HepG2 (cell line): ENCODE data around the gene VAV2. TPM values are rescaled to one million over a fixed set of nuclear protein-coding genes. Genes with fewer than 3 reads are reported as not detected.

Experiments
- ATF1 ChIP-seq: IDR thresholded peaks from 2 replicates; pipeline ENCODE4 v1.6.1; 2016; ENCODE audit warnings: mild to moderate bottlenecking, control low read depth
- BCL3 ChIP-seq: sonication (generic); formaldehyde crosslinking; IDR thresholded peaks from 2 replicates; pipeline ENCODE4 v1.5.1; 2020; ENCODE audit warnings: mild to moderate bottlenecking, missing genetic modification reagents, moderate library complexity
- GLI4 ChIP-seq: sonication (generic); formaldehyde crosslinking; IDR thresholded peaks from 2 replicates; pipeline ENCODE4 v1.5.1; 2020; ENCODE audit warnings: missing genetic modification reagents, mild to moderate bottlenecking, moderate library complexity, borderline replicate concordance
- LCORL ChIP-seq, 2 experiments: fragments of 450-650 bp in 1 of 2; sonication (generic) in 1 of 2; formaldehyde crosslinking in 1 of 2; IDR thresholded peaks; 2 replicates each; pipeline versions ENCODE4 v1.5.0 to v1.6.1; 2017 to 2020; ENCODE audit warnings: antibody characterized with exemption in 1 of 2, missing genetic modification reagents in 1 of 2
- MAFG ChIP-seq: sonication (generic); formaldehyde crosslinking; IDR thresholded peaks from 2 replicates; pipeline ENCODE4 v1.5.1; 2020; ENCODE audit warnings: mild to moderate bottlenecking, missing genetic modification reagents
- ONECUT2 ChIP-seq: sonication (generic); formaldehyde crosslinking; IDR thresholded peaks from 2 replicates; pipeline ENCODE4 v1.4.0; 2020; ENCODE audit warnings: missing genetic modification reagents
- SAP130 ChIP-seq: IDR thresholded peaks from 2 replicates; pipeline ENCODE4 v1.6.1; 2016; ENCODE audit warnings: low read depth
- THAP7 ChIP-seq: sonication (generic); formaldehyde crosslinking; IDR thresholded peaks from 2 replicates; pipeline ENCODE4 v1.8.1; 2023; ENCODE audit warnings: mild to moderate bottlenecking, missing genetic modification reagents
- ZBED4 ChIP-seq: sonication (generic); formaldehyde crosslinking; IDR thresholded peaks from 2 replicates; pipeline ENCODE4 v1.4.0; 2020; ENCODE audit warnings: missing genetic modification reagents, borderline replicate concordance
- ZBTB4 ChIP-seq: sonication (generic); formaldehyde crosslinking; IDR thresholded peaks from 2 replicates; pipeline ENCODE4 v1.4.0; 2020; ENCODE audit warnings: missing genetic modification reagents, mild to moderate bottlenecking, borderline replicate concordance
- ZBTB42 ChIP-seq: sonication (generic); formaldehyde crosslinking; IDR thresholded peaks from 2 replicates; pipeline ENCODE4 v1.5.0; 2020; ENCODE audit warnings: mild to moderate bottlenecking, missing genetic modification reagents
- ZNF512 ChIP-seq: sonication (generic); formaldehyde crosslinking; IDR thresholded peaks from 2 replicates; pipeline ENCODE4 v1.4.0; 2020; ENCODE audit warnings: mild to moderate bottlenecking, missing genetic modification reagents
- ZNF850 ChIP-seq: sonication (generic); formaldehyde crosslinking; conservative IDR thresholded peaks from 2 replicates; pipeline ENCODE4 v1.9.0; 2021; ENCODE audit warnings: mild to moderate bottlenecking, missing genetic modification reagents
- ZZZ3 ChIP-seq: sonication (generic); formaldehyde crosslinking; IDR thresholded peaks from 2 replicates; pipeline ENCODE4 v1.4.0; 2020; ENCODE audit warnings: missing genetic modification reagents, mild to moderate bottlenecking, borderline replicate concordance
- polyA plus RNA-seq, 8 experiments: library from polyadenylated mRNA; depleted of rRNA in 3 of 8; stranded (reverse) in 7 of 8; unstranded in 1 of 8; fragments of >200 nt; fragmentation: Illumina TruSeq in 4 of 8; extraction: Trizol in 4 of 8; gene quantifications; 2 replicates each; pipeline versions ENCODE4 v1.2.1 to v1.2.3, GENCODE V29; 2011 to 2016; ENCODE audit warnings: low read depth in 4 of 8, missing spikeins in 1 of 8, mixed read lengths in 1 of 8; ENCODE audit not compliant: insufficient read depth in 1 of 8
- total RNA-seq, 5 experiments: library from RNA; depleted of rRNA; stranded (reverse); fragments of >200 nt; fragmentation: Illumina TruSeq; extraction: Trizol; gene quantifications; 2 replicates each; pipeline ENCODE4 v1.2.3, GENCODE V29; 2016; ENCODE audit warnings: low read depth in 1 of 5

VAV2 gene
- total and polyA plus RNA-seq, 2 of the 13 experiments (the other 11 are each of a cell fraction or from before 2014, with no cell fraction given): 22.5 to 22.9 TPM

GRCh38 chr9:133739408-133740280, 252.5 kb downstream of the VAV2 start (continued):
- peak; percentile 16; the same call in 1 of the 2 replicates for TF ChIP-seq ZNF512
- no peak; the same call in 1 of the 2 replicates for TF ChIP-seq GLI4 (CRISPR knock-in tag)
- peak; percentile 41; the same call in 1 of the 2 replicates for TF ChIP-seq ZZZ3 (CRISPR knock-in tag)
- peak; percentile 44; the same call in 1 of the 2 replicates for TF ChIP-seq ZBED4 (CRISPR knock-in tag)
- no peak for TF ChIP-seq MAFG (CRISPR knock-in tag)
- peak; percentile 90 for TF ChIP-seq SAP130
- no peak for TF ChIP-seq THAP7 (CRISPR knock-in tag)
- TF ChIP-seq ZBTB42 (CRISPR knock-in tag): peak; percentile 85; the same call in 1 of the 2 replicates
- peak; percentile 81; the same call in 1 of the 2 replicates for TF ChIP-seq ZBTB4 (CRISPR knock-in tag)
- TF ChIP-seq ATF1 (CRISPR knock-in tag): no peak
- no peak for TF ChIP-seq ZNF850 (CRISPR knock-in tag)
- TF ChIP-seq ONECUT2 (CRISPR knock-in tag): peak; percentile 43; the same call in 1 of the 2 replicates
- no peak for TF ChIP-seq LCORL (IDR thresholded peaks at IDR 0.05)
- TF ChIP-seq LCORL (CRISPR knock-in tag; IDR thresholded peaks at IDR 0.05): peak; percentile 93
- peak; percentile 72 for TF ChIP-seq BCL3 (CRISPR knock-in tag)
